CD14-positive monocyte (primary cell): ENCODE measurements around the gene DLG1. TPM values are rescaled to one million over a fixed set of nuclear protein-coding genes. Genes with fewer than 3 reads are reported as not detected.
"Not testable (repeated sequence)": the region's sequence is repeated elsewhere in the genome, so short reads cannot be mapped to it uniquely, and the experiment has no call there.

Experiments used
- DNase-seq, 3 donors: peaks; one replicate each; pipeline ENCODE4 v3.0.0-alpha.2; 2011 to 2022
- H2AFZ ChIP-seq: 2 replicates; pipeline ENCODE4 v1.6.0; 2012; ENCODE audit warnings: mild to moderate bottlenecking, low read depth, low read length, inconsistent platforms; ENCODE audit not compliant: insufficient read depth, poor library complexity, severe bottlenecking
- H3K27ac ChIP-seq, 2 donors: 1 replicate in 1 of 2; 2 replicates in 1 of 2; pipeline ENCODE4 v1.5.1; 2012 to 2013; ENCODE audit warnings: low read length in 2 of 2, control low read depth in 1 of 2, inconsistent platforms in 1 of 2, low read depth in 1 of 2, mild to moderate bottlenecking in 1 of 2
- H3K27me3 ChIP-seq, 2 donors: one replicate each; pipeline versions ENCODE4 v1.6.0 to v1.6.1; 2011 to 2013; ENCODE audit warnings: low read length in 2 of 2; ENCODE audit not compliant: control insufficient read depth in 2 of 2, insufficient read depth in 2 of 2
- H3K36me3 ChIP-seq, 2 donors: replicated peaks in 1 of 2; 1 replicate in 1 of 2; 2 replicates in 1 of 2; pipeline versions ENCODE4 v1.5.1 to v1.6.1; 2012 to 2013; ENCODE audit warnings: low read length in 2 of 2, control low read depth in 1 of 2, inconsistent platforms in 1 of 2, mild to moderate bottlenecking in 1 of 2; ENCODE audit not compliant: insufficient read depth in 2 of 2, control insufficient read depth in 1 of 2
- H3K4me1 ChIP-seq, 2 donors: 1 replicate in 1 of 2; 2 replicates in 1 of 2; pipeline versions ENCODE4 v1.5.1 to v1.6.1; 2012 to 2013; ENCODE audit warnings: low read length in 2 of 2, control low read depth in 1 of 2, inconsistent platforms in 1 of 2, mild to moderate bottlenecking in 1 of 2, moderate library complexity in 1 of 2; ENCODE audit not compliant: insufficient read depth in 2 of 2, control insufficient read depth in 1 of 2
- H3K4me2 ChIP-seq: replicated peaks from 2 replicates; pipeline ENCODE3; 2012; ENCODE audit warnings: low read length, moderate library complexity, mild to moderate bottlenecking; ENCODE audit not compliant: poor library complexity, severe bottlenecking; ENCODE audit errors: extremely low read depth
- H3K4me3 ChIP-seq, 3 experiments: fragments of 200-600 bp in 1 of 3; sonication (generic) in 1 of 3; replicated peaks in 1 of 3; 1 replicate in 2 of 3; 2 replicates in 1 of 3; pipeline ENCODE4 v1.5.1; 2011 to 2013; ENCODE audit warnings: low read length in 3 of 3, mild to moderate bottlenecking in 3 of 3, control low read depth in 2 of 3, low read depth in 2 of 3, inconsistent platforms in 1 of 3, moderate library complexity in 1 of 3
- H3K79me2 ChIP-seq: 2 replicates; pipeline ENCODE4 v1.6.0; 2012; ENCODE audit warnings: mild to moderate bottlenecking, control low read depth, inconsistent platforms, low read length, moderate library complexity; ENCODE audit not compliant: insufficient read depth
- H3K9ac ChIP-seq: 2 replicates; pipeline ENCODE4 v1.6.0; 2017; ENCODE audit warnings: low read length, mild to moderate bottlenecking; ENCODE audit not compliant: insufficient read depth, poor library complexity, severe bottlenecking
- H3K9me3 ChIP-seq, 2 donors: replicated peaks in 1 of 2; 1 replicate in 1 of 2; 2 replicates in 1 of 2; pipeline versions ENCODE4 v1.5.1 to v1.6.1; 2012 to 2013; ENCODE audit warnings: low read length in 2 of 2, control low read depth in 1 of 2; ENCODE audit not compliant: control insufficient read depth in 1 of 2, insufficient read depth in 1 of 2
- H4K20me1 ChIP-seq: 2 replicates; pipeline ENCODE4 v1.6.0; 2012; ENCODE audit warnings: mild to moderate bottlenecking, low read length, control low read depth, moderate library complexity; ENCODE audit not compliant: insufficient read depth
- H3K27ac Mint-ChIP-seq, 7 donors: one replicate each; pipeline ENCODE4 v1.8.0; 2020; ENCODE audit warnings: mild to moderate bottlenecking in 7 of 7, mixed read lengths in 7 of 7, moderate library complexity in 6 of 7, inconsistent platforms in 2 of 7
- H3K27me3 Mint-ChIP-seq, 3 donors: one replicate each; pipeline ENCODE4 v1.8.0; 2021 to 2022; ENCODE audit warnings: low read depth in 3 of 3, mild to moderate bottlenecking in 3 of 3, mixed read lengths in 3 of 3, moderate library complexity in 3 of 3, inconsistent platforms in 1 of 3
- H3K36me3 Mint-ChIP-seq, 2 donors: one replicate each; pipeline ENCODE4 v1.8.0; 2020; ENCODE audit warnings: mixed read lengths in 2 of 2, inconsistent platforms in 1 of 2, mild to moderate bottlenecking in 1 of 2
- H3K4me1 Mint-ChIP-seq: one replicate; pipeline ENCODE4 v1.8.0; 2020; ENCODE audit warnings: mild to moderate bottlenecking, mixed read lengths
- H3K4me3 Mint-ChIP-seq, 2 donors: one replicate each; pipeline ENCODE4 v1.8.0; 2020; ENCODE audit warnings: mild to moderate bottlenecking in 2 of 2, mixed read lengths in 2 of 2, moderate library complexity in 1 of 2
- H3K9me3 Mint-ChIP-seq, 7 donors: one replicate each; pipeline ENCODE4 v1.8.0; 2020 to 2022; ENCODE audit warnings: mixed read lengths in 7 of 7, mild to moderate bottlenecking in 6 of 7, moderate library complexity in 6 of 7, inconsistent platforms in 2 of 7
- WGBS: methylation state at CpG from one replicate; pipeline ENCODE4 v1.1.5; 2013; ENCODE audit warnings: missing lambda C conversion rate; ENCODE audit not compliant: insufficient coverage; 5-methylcytosine and 5-hydroxymethylcytosine counted together
- intact Hi-C, 2 donors: fragments of 100-400 bp; cut with micrococcal nuclease; formaldehyde crosslinking; loops; one replicate each; pipeline versions ENCODE4 v1.15.0 to v1.15.1; 2023
- polyA plus RNA-seq, 3 donors: library from polyadenylated mRNA; depleted of rRNA in 1 of 3; unstranded in 2 of 3; stranded (reverse) in 1 of 3; fragments of 300-500 nt in 2 of 3; fragments of >200 nt in 1 of 3; fragmentation: Illumina TruSeq in 2 of 3; gene quantifications; 1 replicate in 2 of 3; 2 replicates in 1 of 3; pipeline ENCODE4 v1.2.3, GENCODE V29; 2012 to 2021
- TF ChIP-seq, protein P1 (sequence below): fragments of 200-600 bp; IDR thresholded peaks from one replicate; pipeline ENCODE4 v1.8.0; 2022; ENCODE audit warnings: antibody characterized with exemption, mild to moderate bottlenecking

DLG1 gene
- polyA plus RNA-seq, 3 donors, result 6.5 to 21.9 (median 10.2) TPM

DNA sequence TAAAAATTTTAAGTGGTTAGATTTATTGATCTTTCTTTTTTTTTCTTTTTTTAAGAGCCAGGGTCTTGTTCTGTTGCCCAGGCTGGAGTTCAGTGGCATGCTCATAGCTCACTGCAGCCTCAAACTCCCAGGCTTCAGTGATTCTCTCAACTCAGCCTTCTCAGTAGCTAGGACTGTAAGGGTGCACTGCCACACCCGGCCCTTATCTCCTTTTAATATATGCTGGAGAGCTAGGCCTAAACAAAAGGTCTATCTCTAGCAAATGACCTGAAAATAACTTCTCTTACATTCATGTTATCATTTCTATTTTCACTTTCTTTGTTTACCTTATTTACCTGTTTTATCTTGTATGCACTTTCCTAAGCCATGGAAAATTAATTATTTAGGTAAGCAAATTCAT is 233.6 kb downstream of the DLG1 start:
- Histone ChIP-seq H3K4me2 (no peak overlapping the region), H3K79me2 (no peaks in the 10 kb centered on the region), H3K9me3 (no peaks in the 10 kb centered on the region), H3K27ac (no peak overlapping the region), H2AFZ (no peak overlapping the region), H4K20me1 (no peaks in the 10 kb centered on the region), H3K9ac (no peak overlapping the region), H3K27me3 (no peaks in the 10 kb centered on the region), H3K36me3 (peaks cover 22 to 57% of the 10 kb centered on the region in 2 donors), H3K4me3 (no peak overlapping the region), H3K4me1 (peaks cover 0 to 4% of the 10 kb centered on the region in 2 donors)
- Mint-ChIP-seq H3K4me3 (no peak overlapping the region), H3K36me3 (peaks cover 43 to 46% of the 10 kb centered on the region in 2 donors), H3K4me1 (peaks cover 12% of the 10 kb centered on the region), H3K27me3 (no peaks in the 10 kb centered on the region), H3K27ac (no peak overlapping the region), H3K9me3 (no peaks in the 10 kb centered on the region)
- TF ChIP-seq, protein P1, sequence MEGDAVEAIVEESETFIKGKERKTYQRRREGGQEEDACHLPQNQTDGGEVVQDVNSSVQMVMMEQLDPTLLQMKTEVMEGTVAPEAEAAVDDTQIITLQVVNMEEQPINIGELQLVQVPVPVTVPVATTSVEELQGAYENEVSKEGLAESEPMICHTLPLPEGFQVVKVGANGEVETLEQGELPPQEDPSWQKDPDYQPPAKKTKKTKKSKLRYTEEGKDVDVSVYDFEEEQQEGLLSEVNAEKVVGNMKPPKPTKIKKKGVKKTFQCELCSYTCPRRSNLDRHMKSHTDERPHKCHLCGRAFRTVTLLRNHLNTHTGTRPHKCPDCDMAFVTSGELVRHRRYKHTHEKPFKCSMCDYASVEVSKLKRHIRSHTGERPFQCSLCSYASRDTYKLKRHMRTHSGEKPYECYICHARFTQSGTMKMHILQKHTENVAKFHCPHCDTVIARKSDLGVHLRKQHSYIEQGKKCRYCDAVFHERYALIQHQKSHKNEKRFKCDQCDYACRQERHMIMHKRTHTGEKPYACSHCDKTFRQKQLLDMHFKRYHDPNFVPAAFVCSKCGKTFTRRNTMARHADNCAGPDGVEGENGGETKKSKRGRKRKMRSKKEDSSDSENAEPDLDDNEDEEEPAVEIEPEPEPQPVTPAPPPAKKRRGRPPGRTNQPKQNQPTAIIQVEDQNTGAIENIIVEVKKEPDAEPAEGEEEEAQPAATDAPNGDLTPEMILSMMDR, result no peak
- no peak for DNase-seq
- intact Hi-C loops, result no loop called here
- WGBS, result no CpG with 5 or more reads among the region's 1 CpG

GRCh38 chr3:197062446-197062845 is 236.0 kb downstream of the DLG1 start:
- no peaks in the 10 kb centered on the region for H3K4me1 ChIP-seq
- H3K4me3 Mint-ChIP-seq, result no peak overlapping the region
- no peaks in the 10 kb centered on the region for H3K79me2 ChIP-seq
- intact Hi-C loops, result no loop called here
- H3K4me3 ChIP-seq, result no peak overlapping the region
- H3K9me3 ChIP-seq, result no peaks in the 10 kb centered on the region
- no peak overlapping the region for H3K4me2 ChIP-seq
- H3K27me3 ChIP-seq, result no peaks in the 10 kb centered on the region
- peaks cover 66 to 67% of the 10 kb centered on the region in 2 donors for H3K36me3 Mint-ChIP-seq
- no peak overlapping the region for H2AFZ ChIP-seq
- peaks cover 36 to 79% of the 10 kb centered on the region in 2 donors for H3K36me3 ChIP-seq
- peaks cover 0 to 3% (median 0%) of the 10 kb centered on the region in 3 donors for H3K27me3 Mint-ChIP-seq
- H3K4me1 Mint-ChIP-seq, result peaks cover 5% of the 10 kb centered on the region
- H3K27ac ChIP-seq, result no peak overlapping the region
- H3K27ac Mint-ChIP-seq, result no peak overlapping the region
- no peak for DNase-seq
- no peak overlapping the region for H3K9ac ChIP-seq
- H4K20me1 ChIP-seq, result no peaks in the 10 kb centered on the region
- TF ChIP-seq, protein P1, result no peak
- no CpG with 5 or more reads among the region's 4 CpGs for whole genome bisulfite sequencing
- H3K9me3 Mint-ChIP-seq, result no peaks in the 10 kb centered on the region

DNA sequence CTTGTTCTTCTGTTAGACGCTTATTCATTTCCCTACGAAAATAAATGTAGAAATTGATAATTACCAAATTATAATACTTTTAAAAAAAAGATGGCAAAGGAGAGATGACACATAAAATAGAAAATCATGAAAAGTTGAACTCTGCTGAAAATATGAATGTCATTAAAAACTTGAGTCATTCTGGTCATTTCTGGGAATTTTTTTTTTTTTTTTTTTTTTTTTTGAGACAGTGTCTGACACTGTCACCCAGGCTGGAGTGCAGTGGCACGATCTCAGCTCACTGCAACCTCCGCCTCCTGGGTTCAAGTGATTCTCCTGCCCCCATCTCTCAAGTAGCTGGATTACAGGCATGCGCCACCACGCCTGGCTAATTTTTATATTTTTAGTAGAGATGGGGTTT is 246.8 kb downstream of the DLG1 start:
- H3K27me3 Mint-ChIP-seq, H3K27ac ChIP-seq, intact Hi-C loops, H4K20me1 ChIP-seq, H3K27ac Mint-ChIP-seq, H3K4me3 Mint-ChIP-seq, H3K27me3 ChIP-seq, H3K4me1 Mint-ChIP-seq, H3K4me1 ChIP-seq, H3K9me3 ChIP-seq, H3K9me3 Mint-ChIP-seq, DNase-seq, H3K4me2 ChIP-seq, H3K4me3 ChIP-seq, H3K9ac ChIP-seq, H2AFZ ChIP-seq, H3K79me2 ChIP-seq: not testable (repeated sequence)
- peaks cover 53 to 72% of the 10 kb centered on the region in 2 donors for H3K36me3 Mint-ChIP-seq
- no CpG with 5 or more reads among the region's 6 CpGs for WGBS
- peaks cover 36 to 74% of the 10 kb centered on the region in 2 donors for H3K36me3 ChIP-seq
